IPS DF 19.7 (cell line): ENCODE measurements around the gene HAUS1.

Experiments used
- DNase-seq: peaks from one replicate; pipeline ENCODE4 v3.0.0-alpha.2; 2013; ENCODE audit warnings: low read depth, low spot score

The HAUS1 gene

DNA sequence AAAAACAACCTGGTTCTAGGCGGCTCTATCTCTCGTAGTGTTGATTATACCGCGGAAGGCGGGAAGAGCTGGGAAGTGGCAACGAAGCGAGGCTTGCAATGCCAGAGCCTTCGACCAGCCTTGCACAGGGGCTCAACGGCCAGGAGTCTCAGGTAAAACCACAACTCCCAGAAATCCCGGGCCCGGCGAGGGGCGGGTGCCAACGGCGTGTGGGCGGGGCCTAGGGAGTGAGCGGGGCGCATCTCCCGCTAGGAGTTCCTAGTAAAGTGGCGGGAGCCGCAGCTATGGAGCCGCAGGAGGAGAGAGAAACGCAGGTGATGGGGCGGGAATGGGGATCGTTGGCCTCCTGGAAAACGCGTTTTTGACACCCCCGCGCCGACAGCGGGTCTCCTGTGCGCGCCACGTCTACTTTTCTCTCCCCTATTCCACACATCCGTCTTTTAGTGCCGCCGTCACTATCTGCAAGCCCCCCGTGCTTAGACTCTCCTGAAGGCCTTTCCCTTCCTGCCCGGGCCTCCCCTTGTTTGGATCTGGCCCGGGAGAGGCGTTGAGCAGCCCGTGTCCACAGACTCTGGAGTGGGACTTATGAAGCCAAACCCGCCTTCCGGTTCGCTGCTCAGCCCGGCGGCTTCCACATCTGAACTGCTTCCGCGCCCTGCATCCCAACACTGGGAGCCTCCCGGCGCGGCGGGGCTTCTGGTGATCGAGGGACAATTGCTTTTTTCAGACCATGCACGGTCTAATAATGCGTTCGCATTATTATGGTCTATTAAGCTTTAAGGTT lies at the start of gene HAUS1:
Gene HAUS1 (plus strand): TSS at position 258 of the 784 bp plus-strand sequence. CDS start 27 bp downstream, at position 285.
- peak; percentile 70 for DNase-seq

- DNase-seq = no peak
Observed at GRCh38 chr18:46054956-46055837, 49.0 kb upstream of the HAUS1 start.

- no peak for DNase-seq
Observed at GRCh38 chr18:46055838-46056230, 48.4 kb upstream of the HAUS1 start.

DNA sequence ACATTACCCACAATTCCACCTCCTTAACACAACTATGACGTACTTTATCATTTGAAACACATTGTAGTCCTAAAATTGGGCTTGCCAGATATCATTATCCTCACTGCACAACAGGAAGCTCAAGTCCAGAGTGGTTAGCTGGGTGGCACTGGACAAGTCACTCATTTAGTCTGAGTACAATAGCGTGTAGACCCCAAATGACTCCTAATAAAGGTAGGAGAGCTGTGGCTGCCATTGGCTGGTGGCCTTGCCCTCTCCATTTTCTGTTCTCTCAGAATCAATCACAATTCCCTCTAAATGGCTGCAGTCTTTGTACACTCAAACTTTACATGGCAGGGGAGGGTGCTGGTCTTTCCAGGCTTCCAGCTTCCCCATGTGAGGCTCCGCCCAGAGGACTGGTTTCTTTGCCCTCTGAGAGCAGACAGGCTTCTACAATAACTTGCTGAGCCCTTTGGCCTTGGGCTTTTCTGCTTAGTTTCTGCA lies 43.8 kb upstream of the HAUS1 start:
- DNase-seq = no peak

GRCh38 chr18:46061387-46061786 lies 42.8 kb upstream of the HAUS1 start:
- DNase-seq = no peak

- DNase-seq = no peak
Observed at GRCh38 chr18:46061796-46062195, 42.4 kb upstream of the HAUS1 start.

DNA sequence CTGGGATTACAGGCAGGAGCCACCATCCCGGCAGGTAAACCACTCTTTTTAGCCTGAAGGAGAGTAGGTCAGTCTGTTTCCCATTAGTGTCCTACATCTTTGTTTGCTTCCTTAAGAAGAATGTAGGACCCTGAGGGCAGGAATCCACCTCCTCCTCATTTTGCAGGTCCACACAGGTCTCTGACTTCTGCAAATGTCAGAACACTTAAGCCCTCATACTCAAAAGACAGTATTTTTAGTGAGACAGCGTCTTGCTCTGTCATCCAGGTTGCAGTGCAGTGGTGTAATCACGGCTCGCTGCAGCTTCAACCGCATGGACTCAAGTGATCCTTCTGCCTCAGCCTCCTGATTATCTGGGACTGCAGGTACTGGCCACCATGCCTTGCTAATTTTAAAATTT lies 41.4 kb upstream of the HAUS1 start:
- no peak for DNase-seq

DNA sequence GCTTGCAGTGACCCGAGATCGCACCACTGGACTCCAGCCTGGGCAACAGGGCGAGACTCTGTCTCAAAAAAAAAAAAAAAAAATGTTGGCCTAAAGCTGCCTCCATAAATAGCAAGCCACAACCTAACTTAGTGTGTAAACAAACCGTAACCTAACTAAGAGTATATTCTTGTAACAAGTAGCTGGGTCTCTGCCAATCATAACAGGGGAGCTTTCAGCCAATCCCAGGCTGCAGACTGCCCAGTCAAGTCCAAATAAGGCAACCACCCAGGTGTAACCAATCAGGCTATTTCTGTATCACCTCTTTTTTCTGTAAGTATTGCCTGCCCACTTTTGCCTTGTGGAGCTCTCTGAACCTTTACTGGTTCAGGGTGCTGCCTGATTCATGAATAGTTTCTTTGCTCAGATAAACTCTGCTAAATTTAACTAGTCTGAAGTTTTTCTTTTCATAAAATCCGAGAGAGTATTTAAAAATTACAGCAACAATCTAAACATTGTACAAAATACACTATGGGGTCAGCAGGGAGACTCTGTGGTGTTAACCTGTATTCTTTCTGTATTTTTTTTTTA lies 36.7 kb upstream of the HAUS1 start:
- DNase-seq = no peak

DNA sequence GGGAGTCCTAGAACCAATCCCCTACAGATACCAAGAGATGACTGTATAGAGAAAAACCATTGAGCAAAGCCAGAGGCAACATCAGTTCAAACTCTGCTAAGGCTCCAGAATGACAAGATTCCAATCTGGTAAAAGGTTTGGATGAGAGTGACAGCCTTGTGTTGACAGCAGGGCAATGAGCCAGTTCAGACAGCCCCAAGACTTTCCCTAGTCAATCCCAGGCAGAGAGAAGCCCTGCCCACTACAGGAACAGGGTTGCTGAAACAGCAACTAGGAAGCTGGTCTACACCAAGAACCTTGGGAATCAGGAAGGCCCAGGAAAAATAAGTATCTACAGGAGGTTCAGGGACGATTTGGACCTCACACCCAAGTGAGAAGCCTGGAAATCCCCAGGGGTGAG lies 35.4 kb upstream of the HAUS1 start:
- DNase-seq = no peak

GRCh38 chr18:46069524-46069923 lies 34.7 kb upstream of the HAUS1 start:
- DNase-seq = no peak

DNA sequence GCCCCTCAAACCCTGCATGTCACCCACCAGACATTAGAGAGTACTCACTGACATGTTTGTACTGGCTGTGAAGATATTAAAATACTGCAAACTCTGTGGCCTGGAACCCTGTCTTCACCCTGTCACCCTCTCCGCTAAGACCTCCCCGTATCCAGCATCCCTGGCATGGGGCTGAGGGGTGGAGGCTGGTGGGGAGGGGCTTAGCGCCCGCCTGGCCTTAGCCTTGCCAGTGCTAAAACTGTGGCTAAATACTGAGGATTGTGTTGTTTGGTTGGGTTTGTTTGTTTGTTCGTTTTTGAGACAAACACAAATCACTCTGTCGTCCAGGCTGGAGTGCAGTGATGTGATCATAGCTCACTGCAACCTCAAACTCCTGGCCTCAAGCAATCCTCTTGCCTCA lies 34.0 kb upstream of the HAUS1 start:
- no peak for DNase-seq

GRCh38 chr18:46070815-46071652 lies 33.2 kb upstream of the HAUS1 start:
- DNase-seq = no peak

- DNase-seq = no peak
Observed at GRCh38 chr18:46071653-46072375, 32.4 kb upstream of the HAUS1 start, which contains the start of gene PSTPIP2. Gene PSTPIP2 (minus strand): TSS chr18:46072260. CDS start chr18:46072188, 72 bp downstream.

- DNase-seq = no peak
Observed at GRCh38 chr18:46072376-46072867, 31.8 kb upstream of the HAUS1 start.

DNA sequence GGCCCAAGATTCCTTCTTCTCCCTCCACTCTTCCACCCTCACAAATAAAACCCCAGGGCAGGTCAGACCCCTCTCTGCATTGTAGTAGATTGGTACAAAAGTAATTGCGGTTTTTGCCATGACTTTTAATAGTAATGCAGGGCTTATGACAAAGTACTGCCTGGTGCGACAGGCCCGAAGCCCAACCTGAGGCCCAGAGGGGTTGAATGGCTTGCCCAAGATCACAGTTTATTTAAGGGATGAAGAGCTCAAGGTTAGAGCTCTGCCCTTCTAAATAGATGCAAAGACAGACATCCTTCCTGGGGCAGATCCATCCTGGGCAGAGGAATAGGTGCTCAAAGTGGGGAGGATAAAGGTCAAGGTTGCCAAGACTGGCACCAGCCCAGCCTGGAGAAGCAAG lies 31.2 kb upstream of the HAUS1 start:
- DNase-seq = no peak

- DNase-seq = no peak
Observed at GRCh38 chr18:46073474-46074331, 30.5 kb upstream of the HAUS1 start.

- no peak for DNase-seq
Observed at GRCh38 chr18:46079336-46079735, 24.8 kb upstream of the HAUS1 start.

DNA sequence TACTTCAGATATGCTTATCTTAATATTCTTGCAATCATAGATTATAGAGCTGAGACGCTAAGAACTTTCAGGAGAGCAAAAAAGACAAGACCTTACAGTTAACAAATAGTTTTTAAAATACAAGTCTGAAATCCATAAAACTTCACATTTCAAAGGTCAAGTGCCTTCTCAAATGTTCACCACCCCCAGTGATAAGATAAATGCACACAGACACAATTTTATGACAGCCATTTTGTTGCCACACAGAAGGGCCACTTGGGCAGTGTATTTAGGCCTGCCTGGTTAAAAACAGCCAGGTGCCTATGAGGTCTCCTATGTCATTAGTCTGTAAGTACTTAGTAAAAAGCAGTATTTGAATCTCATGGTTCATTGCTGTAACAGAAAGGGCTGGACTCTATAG lies 24.0 kb upstream of the HAUS1 start:
- no peak for DNase-seq

- DNase-seq = no peak
Observed at GRCh38 chr18:46084431-46084830, 19.8 kb upstream of the HAUS1 start.
